Trophoblast cell (in vitro differentiated cells and primary cell): Measurements from ENCODE around the gene CEACAM19.
"Not testable (repeated sequence)": the region's sequence is repeated elsewhere in the genome, so short reads cannot be mapped to it uniquely, and the experiment has no call there.

ENCODE experiments used
- DNase-seq, 2 donors: peaks; one replicate each; pipeline ENCODE4 v3.0.0-alpha.2; 2016
- H2AFZ ChIP-seq: 2 replicates; pipeline ENCODE4 v1.6.1; 2013; ENCODE audit warnings: low read length, moderate library complexity, mild to moderate bottlenecking; ENCODE audit not compliant: insufficient read depth, poor library complexity
- H2AK5ac ChIP-seq: 2 replicates; pipeline ENCODE4 v1.6.1; 2013; ENCODE audit warnings: mild to moderate bottlenecking, low read length
- H2BK120ac ChIP-seq: 2 replicates; pipeline ENCODE4 v1.6.1; 2013; ENCODE audit warnings: low read length, mild to moderate bottlenecking, moderate library complexity; ENCODE audit not compliant: insufficient read depth, poor library complexity
- H2BK12ac ChIP-seq: 2 replicates; pipeline ENCODE4 v1.6.1; 2013; ENCODE audit warnings: mild to moderate bottlenecking, low read length, moderate library complexity
- H2BK5ac ChIP-seq: 2 replicates; pipeline ENCODE4 v1.6.1; 2013; ENCODE audit warnings: low read length, low read depth, moderate library complexity, mild to moderate bottlenecking; ENCODE audit not compliant: poor library complexity
- H3K14ac ChIP-seq: 2 replicates; pipeline ENCODE4 v1.6.1; 2013; ENCODE audit warnings: mild to moderate bottlenecking, low read length
- H3K18ac ChIP-seq: 2 replicates; pipeline ENCODE4 v1.6.1; 2013; ENCODE audit warnings: mild to moderate bottlenecking, low read length
- H3K23ac ChIP-seq: 2 replicates; pipeline ENCODE4 v1.6.1; 2013; ENCODE audit warnings: low read length
- H3K27ac ChIP-seq: 2 replicates; pipeline ENCODE4 v1.5.1; 2013; ENCODE audit warnings: low read depth, mild to moderate bottlenecking, inconsistent platforms, low read length, moderate library complexity
- H3K27me3 ChIP-seq: 2 replicates; pipeline ENCODE4 v1.6.1; 2013; ENCODE audit warnings: inconsistent platforms, mild to moderate bottlenecking, low read length, moderate library complexity; ENCODE audit not compliant: insufficient read depth
- H3K36me3 ChIP-seq, 2 experiments: 1 replicate in 1 of 2; 2 replicates in 1 of 2; pipeline ENCODE4 v1.6.1; 2013; ENCODE audit warnings: low read length in 2 of 2, mild to moderate bottlenecking in 2 of 2, moderate library complexity in 1 of 2; ENCODE audit not compliant: insufficient read depth in 2 of 2, control insufficient read depth in 1 of 2
- H3K4ac ChIP-seq: 2 replicates; pipeline ENCODE4 v1.6.1; 2013; ENCODE audit warnings: low read depth, mild to moderate bottlenecking, low read length, moderate library complexity
- H3K4me1 ChIP-seq, 2 experiments: 1 replicate in 1 of 2; 2 replicates in 1 of 2; pipeline ENCODE4 v1.6.1; 2013; ENCODE audit warnings: low read length in 2 of 2, mild to moderate bottlenecking in 2 of 2, moderate library complexity in 1 of 2; ENCODE audit not compliant: insufficient read depth in 2 of 2, control insufficient read depth in 1 of 2
- H3K4me2 ChIP-seq: 2 replicates; pipeline ENCODE4 v1.6.1; 2013; ENCODE audit warnings: inconsistent platforms, mild to moderate bottlenecking, low read length, moderate library complexity
- H3K4me3 ChIP-seq: 2 replicates; pipeline ENCODE4 v1.5.1; 2013; ENCODE audit warnings: mild to moderate bottlenecking, low read depth, low read length, inconsistent platforms
- H3K79me1 ChIP-seq: one replicate; pipeline ENCODE4 v1.6.1; 2013; ENCODE audit warnings: low read length
- H3K79me2 ChIP-seq: 2 replicates; pipeline ENCODE4 v1.6.1; 2013; ENCODE audit warnings: low read length, mild to moderate bottlenecking; ENCODE audit not compliant: control insufficient read depth, insufficient read depth, poor library complexity
- H3K9ac ChIP-seq: 2 replicates; pipeline ENCODE4 v1.6.1; 2013; ENCODE audit warnings: mild to moderate bottlenecking, low read length
- H3K9me3 ChIP-seq: 2 replicates; pipeline ENCODE4 v1.6.1; 2013; ENCODE audit warnings: low read depth, mild to moderate bottlenecking, control low read depth, inconsistent platforms, low read length; ENCODE audit not compliant: insufficient read depth
- H4K12ac ChIP-seq: 2 replicates; pipeline ENCODE4 v1.6.1; 2013; ENCODE audit warnings: low read depth, mild to moderate bottlenecking, low read length, moderate library complexity
- H4K8ac ChIP-seq: 2 replicates; pipeline ENCODE4 v1.6.1; 2013; ENCODE audit warnings: low read depth, mild to moderate bottlenecking, low read length, moderate library complexity
- H4K91ac ChIP-seq: one replicate; pipeline ENCODE4 v1.6.1; 2013; ENCODE audit warnings: low read depth, mild to moderate bottlenecking, low read length, moderate library complexity
- WGBS: extraction: QIAGEN DNeasy Blood & Tissue Kit; methylation state at CpG from one replicate; pipeline ENCODE4 v1.1.7; 2013; ENCODE audit warnings: missing lambda C conversion rate; ENCODE audit not compliant: insufficient read length, insufficient coverage; ENCODE audit errors: extremely low coverage; 5-methylcytosine and 5-hydroxymethylcytosine counted together

Gene CEACAM19

DNA sequence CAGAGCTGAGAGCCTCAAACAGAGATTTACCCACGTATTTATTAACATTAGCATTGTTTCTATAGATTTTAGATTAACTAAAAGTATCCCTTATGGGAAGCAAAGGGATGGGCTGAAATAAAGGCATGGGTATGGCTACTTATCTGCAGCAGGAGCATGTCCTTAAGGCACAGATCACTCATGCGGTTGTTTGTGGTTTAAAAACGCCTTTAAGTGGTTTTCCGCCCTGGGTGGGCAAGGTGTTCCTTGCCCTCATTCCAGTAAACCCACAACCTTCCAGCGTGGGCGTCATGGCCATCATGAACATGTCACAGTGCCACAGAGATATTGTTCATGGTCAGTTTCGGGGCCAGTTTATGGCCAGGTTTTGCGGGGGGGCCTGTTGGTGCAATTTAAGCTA is 39.7 kb upstream of the CEACAM19 start:
- not testable (repeated sequence) for H3K18ac ChIP-seq, H3K79me2 ChIP-seq, H2BK5ac ChIP-seq, H3K9ac ChIP-seq, H4K8ac ChIP-seq, H3K4me2 ChIP-seq, H4K12ac ChIP-seq, H3K4me1 ChIP-seq, H2BK12ac ChIP-seq, H2BK120ac ChIP-seq, H4K91ac ChIP-seq, H2AFZ ChIP-seq, H2AK5ac ChIP-seq, H3K27ac ChIP-seq, H3K4me3 ChIP-seq, H3K4ac ChIP-seq, H3K36me3 ChIP-seq, DNase-seq, H3K79me1 ChIP-seq, H3K27me3 ChIP-seq, H3K9me3 ChIP-seq, H3K14ac ChIP-seq, H3K23ac ChIP-seq
- no CpG with 5 or more reads among the region's 8 CpGs for WGBS

DNA sequence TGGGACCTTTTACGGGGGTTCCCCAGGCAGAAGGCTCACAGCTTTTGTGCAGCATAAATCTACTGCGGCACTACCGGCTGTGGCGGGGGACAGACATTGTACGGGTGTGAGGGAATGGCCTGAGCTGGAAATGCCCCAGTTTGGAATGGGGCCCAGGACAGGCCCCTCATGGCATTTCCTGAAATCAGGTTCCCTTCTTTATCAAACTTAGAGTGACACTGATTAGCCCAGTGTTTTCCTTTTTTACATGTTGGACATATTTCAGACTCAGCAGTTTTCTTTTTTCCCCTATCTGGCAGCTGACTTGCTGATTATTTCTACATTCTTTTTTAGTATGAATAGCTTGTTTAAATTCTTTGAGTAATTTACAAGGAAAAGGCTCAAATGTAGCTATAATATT is 37.2 kb upstream of the CEACAM19 start:
- H2AFZ ChIP-seq, H4K12ac ChIP-seq, H3K14ac ChIP-seq, H2BK120ac ChIP-seq, H3K79me2 ChIP-seq, H3K23ac ChIP-seq, H3K4ac ChIP-seq, H2BK12ac ChIP-seq, H3K4me2 ChIP-seq, H3K9ac ChIP-seq, H3K27ac ChIP-seq, H4K8ac ChIP-seq, H3K27me3 ChIP-seq, H3K4me1 ChIP-seq, H3K36me3 ChIP-seq, H3K4me3 ChIP-seq, DNase-seq, H2BK5ac ChIP-seq, H2AK5ac ChIP-seq, H4K91ac ChIP-seq, H3K18ac ChIP-seq, H3K79me1 ChIP-seq, H3K9me3 ChIP-seq: not testable (repeated sequence)
- no CpG with 5 or more reads among the region's 5 CpGs for WGBS

DNA sequence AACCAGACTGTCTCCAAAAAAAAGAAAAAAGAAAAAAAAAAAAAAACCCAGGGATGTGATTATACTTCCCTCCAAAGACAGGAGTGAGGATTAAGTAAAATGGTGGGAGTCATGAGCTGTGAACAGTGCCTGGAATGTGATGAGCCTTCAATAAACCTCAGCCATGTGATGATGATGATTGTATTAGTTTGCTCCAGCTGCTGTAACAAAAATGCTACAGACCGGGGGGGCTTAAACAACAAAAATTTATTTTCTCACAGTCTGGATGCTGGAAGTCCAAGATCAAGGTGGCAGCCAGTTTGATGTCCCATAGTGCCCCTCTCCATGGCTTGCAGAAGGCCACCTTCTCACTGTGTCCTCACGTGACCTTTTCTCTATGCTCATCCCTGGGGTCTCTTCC is 36.5 kb upstream of the CEACAM19 start:
- DNase-seq, result no peak
- no peak overlapping the region for H3K4ac ChIP-seq
- H2BK12ac ChIP-seq, result no peak overlapping the region
- no CpG with 5 or more reads among the region's 2 CpGs for WGBS
- no peak overlapping the region for H3K4me2 ChIP-seq
- no peak overlapping the region for H3K14ac ChIP-seq
- H3K9ac ChIP-seq, result no peak overlapping the region
- H2BK5ac ChIP-seq, result no peak overlapping the region
- no peak overlapping the region for H4K91ac ChIP-seq
- no peak overlapping the region for H2BK120ac ChIP-seq
- H3K4me1 ChIP-seq, result peaks cover 0 to 3% of the 10 kb centered on the region in 2 experiments
- no peaks in the 10 kb centered on the region for H3K9me3 ChIP-seq
- no peak overlapping the region for H3K23ac ChIP-seq
- H3K27ac ChIP-seq, result no peak overlapping the region
- no peak overlapping the region for H3K18ac ChIP-seq
- H2AK5ac ChIP-seq, result no peak overlapping the region
- no peak overlapping the region for H4K12ac ChIP-seq
- no peaks in the 10 kb centered on the region for H3K27me3 ChIP-seq
- H3K79me1 ChIP-seq, result no peaks in the 10 kb centered on the region
- no peaks in the 10 kb centered on the region for H3K79me2 ChIP-seq
- H4K8ac ChIP-seq, result no peak overlapping the region
- H3K4me3 ChIP-seq, result no peak overlapping the region
- no peak overlapping the region for H2AFZ ChIP-seq
- no peaks in the 10 kb centered on the region for H3K36me3 ChIP-seq

GRCh38 chr19:44635581-44636438 is 35.5 kb upstream of the CEACAM19 start:
- Histone ChIP-seq H4K8ac (no peak overlapping the region), H2BK5ac (no peak overlapping the region), H2AFZ (no peak overlapping the region), H4K12ac (no peak overlapping the region), H3K27ac (no peak overlapping the region), H2BK12ac (no peak overlapping the region), H3K4me2 (no peak overlapping the region), H3K14ac (no peak overlapping the region), H3K4me3 (no peak overlapping the region), H4K91ac (no peak overlapping the region), H3K4me1 (peaks cover 0 to 3% of the 10 kb centered on the region in 2 experiments), H3K9ac (no peak overlapping the region), H2BK120ac (no peak overlapping the region), H2AK5ac (no peak overlapping the region), H3K9me3 (no peaks in the 10 kb centered on the region), H3K79me1 (no peaks in the 10 kb centered on the region), H3K4ac (no peak overlapping the region), H3K18ac (no peak overlapping the region), H3K79me2 (no peaks in the 10 kb centered on the region), H3K27me3 (no peaks in the 10 kb centered on the region), H3K36me3 (no peaks in the 10 kb centered on the region), H3K23ac (no peak overlapping the region)
- no CpG with 5 or more reads among the region's 3 CpGs for WGBS
- no peak for DNase-seq
